NCI-H748 treated with DMSO at 0.1 percent for 48 hours (cell line): ENCODE results near the gene ALKBH3.

ENCODE experiments used
- DNase-seq: peaks from one replicate; lab custom pipeline; 2025; lab: John Stamatoyannopoulos, UW

The ALKBH3 gene

GRCh38 chr11:43962383-43963278, 82.0 kb downstream of the ALKBH3 start:
- DNase-seq: no peak

- DNase-seq: no peak
These were observed 82.6 kb downstream of the ALKBH3 start for GRCh38 chr11:43963279-43963620.

GRCh38 chr11:43967661-43968060, 87.0 kb downstream of the ALKBH3 start:
- no peak for DNase-seq

- no peak for DNase-seq
These were observed 88.1 kb downstream of the ALKBH3 start for GRCh38 chr11:43968719-43969118.

- no peak for DNase-seq
These were observed 88.9 kb downstream of the ALKBH3 start for GRCh38 chr11:43969543-43969942.
